ENCODE data around the gene RPL7L1.
"Not testable (repeated sequence)": the region's sequence is repeated elsewhere in the genome, so short reads cannot be mapped to it uniquely, and the experiment has no call there.

RPL7L1 gene

GRCh38 chr6:42891199-42891722 is 11.8 kb downstream of the RPL7L1 start:
- DNase-seq (ENCODE audit: low spot score), result no peak

- not testable (repeated sequence) for DNase-seq (ENCODE audit: low spot score)
Observed at GRCh38 chr6:42894041-42894828, 14.8 kb downstream of the RPL7L1 start.

GRCh38 chr6:42896178-42896719 is 16.8 kb downstream of the RPL7L1 start:
- no peak for DNase-seq (ENCODE audit: low spot score)

GRCh38 chr6:42898891-42899361 is 19.5 kb downstream of the RPL7L1 start:
- peak; percentile 64 for DNase-seq (ENCODE audit: low spot score)

GRCh38 chr6:42899871-42900270 is 20.5 kb downstream of the RPL7L1 start:
- DNase-seq (ENCODE audit: low spot score), result no peak

- DNase-seq (ENCODE audit: low spot score), result peak; percentile 82
Observed at GRCh38 chr6:42901538-42901957, 22.1 kb downstream of the RPL7L1 start.

- DNase-seq (ENCODE audit: low spot score), result not testable (repeated sequence)
Observed at GRCh38 chr6:42902429-42903263, 23.2 kb downstream of the RPL7L1 start.

- no peak for DNase-seq (ENCODE audit: low spot score)
Observed at GRCh38 chr6:42904467-42904866, 25.1 kb downstream of the RPL7L1 start.

GRCh38 chr6:42907336-42907735 is 27.9 kb downstream of the RPL7L1 start:
- DNase-seq (ENCODE audit: low spot score), result no peak

- no peak for DNase-seq (ENCODE audit: low spot score)
Observed at GRCh38 chr6:42909835-42910234, 30.4 kb downstream of the RPL7L1 start.

- no peak for DNase-seq (ENCODE audit: low spot score)
Observed at GRCh38 chr6:42911171-42912021, 32.0 kb downstream of the RPL7L1 start.

GRCh38 chr6:42914546-42914945 is 35.1 kb downstream of the RPL7L1 start:
- DNase-seq (ENCODE audit: low spot score), result no peak

- no peak for DNase-seq (ENCODE audit: low spot score)
Observed at GRCh38 chr6:42915732-42916131, 36.3 kb downstream of the RPL7L1 start, which contains the start of gene PTCRA. Gene PTCRA, plus strand, starts transcription at chr6:42916053. Its CDS starts 17 bp downstream, at chr6:42916070.

- no peak for DNase-seq (ENCODE audit: low spot score)
Observed at GRCh38 chr6:42916288-42916687, 36.9 kb downstream of the RPL7L1 start.

GRCh38 chr6:42921801-42922200 is 42.4 kb downstream of the RPL7L1 start:
- DNase-seq (ENCODE audit: low spot score), result no peak

GRCh38 chr6:42923666-42924065 is 44.2 kb downstream of the RPL7L1 start:
- DNase-seq (ENCODE audit: low spot score), result no peak

GRCh38 chr6:42925248-42925857 is 45.9 kb downstream of the RPL7L1 start:
- DNase-seq (ENCODE audit: low spot score), result no peak

- DNase-seq (ENCODE audit: low spot score), result peak; percentile 95
Observed at GRCh38 chr6:42928986-42929820, 49.8 kb downstream of the RPL7L1 start, which contains the start of gene CNPY3. Gene CNPY3, plus strand, starts transcription at chr6:42929480. Its CDS starts 91 bp downstream, at chr6:42929571.

GRCh38 chr6:42929821-42930360 is 50.5 kb downstream of the RPL7L1 start:
- peak; percentile 53 for DNase-seq (ENCODE audit: low spot score)

- no peak for DNase-seq (ENCODE audit: low spot score)
Observed at GRCh38 chr6:42932412-42932811, 53.0 kb downstream of the RPL7L1 start.

Data from CD4-positive, alpha-beta T cell treated with Interleukin-6 at 100 ng/mL for 8 hours (primary cell).